H1 (cell line): ENCODE measurements around the gene ALG2. TPM values are rescaled to one million over a fixed set of nuclear protein-coding genes. Genes with fewer than 3 reads are reported as not detected.

ENCODE experiments used
- ASH2L ChIP-seq: fragments of 200-600, 300-600 bp; sonication (generic); IDR thresholded peaks from one replicate; pipeline ENCODE4 v1.7.1; 2017; ENCODE audit warnings: low read length
- BRCA1 ChIP-seq: IDR thresholded peaks from 2 replicates; pipeline ENCODE4 v1.6.1; 2012; ENCODE audit warnings: low read depth, low read length, improper control_type of control experiment
- CREB1 ChIP-seq: IDR thresholded peaks from 2 replicates; pipeline ENCODE4 v1.6.1; 2012; ENCODE audit warnings: inconsistent platforms
- TAF1 ChIP-seq: IDR thresholded peaks from 2 replicates; pipeline ENCODE4 v1.6.1; 2011; ENCODE audit warnings: mild to moderate bottlenecking, low read depth, low read length
- TAF7 ChIP-seq: optimal IDR thresholded peaks from 2 replicates; pipeline ENCODE3; 2011; ENCODE audit warnings: low read depth, mild to moderate bottlenecking, inconsistent platforms, low read length, moderate library complexity, borderline replicate concordance
- TCF12 ChIP-seq: IDR thresholded peaks from 2 replicates; pipeline ENCODE4 v1.6.1; 2011; ENCODE audit warnings: low read depth, mild to moderate bottlenecking, low read length
- TEAD4 ChIP-seq: IDR thresholded peaks from 2 replicates; pipeline ENCODE4 v1.6.1; 2012; ENCODE audit warnings: low read depth, low read length, inconsistent platforms, mixed read lengths
- polyA plus RNA-seq, 7 experiments: library from polyadenylated mRNA; depleted of rRNA in 3 of 7; stranded (reverse) in 5 of 7; unstranded in 2 of 7; fragments of >200 nt in 5 of 7; fragments of 200-250 nt in 2 of 7; gene quantifications; 1 replicate in 5 of 7; 2 replicates in 1 of 7; 4 replicates in 1 of 7; pipeline versions ENCODE4 v1.2.1 to v1.2.3, GENCODE V29; 2011 to 2013; ENCODE audit warnings: missing spikeins in 2 of 7, mixed read lengths in 2 of 7
- total RNA-seq: library from RNA; stranded (reverse); fragmentation: NEBNext Ultra II Directional; extraction: Animal tissue kit (Norgen Biotek cat#: 25700); gene quantifications from 2 replicates; pipeline ENCODE4 v1.2.1, GENCODE V29; 2021

ALG2 gene
- total and polyA plus RNA-seq, 2 of the 8 experiments (the other 6 are each of a cell fraction or from before 2014, with no cell fraction given) = 27.1 to 30.7 TPM

GRCh38 chr9:99193466-99193821 is 28.3 kb downstream of the ALG2 start (continued):
- TF ChIP-seq TAF7 (no peak), TAF1 (no peak), BRCA1 (no peak), CREB1 (no peak), TCF12 (no peak), ASH2L (no peak), TEAD4 (no peak)
- TF ChIP-seq, all 59 proteins: peak for 0
